ENCODE data around the gene HNRNPH1. TPM values are rescaled to one million over a fixed set of nuclear protein-coding genes. Genes with fewer than 3 reads are reported as not detected.
A peak's percentile ranks its signal among the peaks of the same experiment; 100 is the strongest.

Gene HNRNPH1
- total and polyA plus RNA-seq, 10 donors: 214 to 931 (median 693) TPM

DNA sequence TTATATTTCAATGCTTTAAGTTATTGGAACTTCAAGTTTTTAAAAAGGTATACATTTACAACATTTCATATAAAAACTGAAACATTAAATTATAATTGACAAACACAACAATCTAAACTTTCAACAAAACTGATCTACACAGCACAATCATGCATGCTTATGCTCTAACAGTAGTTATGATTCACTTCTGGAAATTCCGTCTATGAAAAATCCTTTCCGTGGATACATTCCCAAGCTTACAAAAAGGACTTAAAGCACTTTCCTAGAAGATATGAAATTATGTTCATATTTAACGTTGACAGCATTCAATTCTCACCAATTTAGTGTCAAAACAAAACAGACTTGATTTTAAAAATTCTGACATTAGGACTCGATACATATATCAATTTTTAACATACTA lies 3.7 kb downstream of the HNRNPH1 start:
- TF ChIP-seq POLR2AphosphoS5 (IDR thresholded peaks at IDR 0.05) (no peak), POLR2A (IDR thresholded peaks at IDR 0.05) (no peak)
- TF ChIP-seq, protein P1, sequence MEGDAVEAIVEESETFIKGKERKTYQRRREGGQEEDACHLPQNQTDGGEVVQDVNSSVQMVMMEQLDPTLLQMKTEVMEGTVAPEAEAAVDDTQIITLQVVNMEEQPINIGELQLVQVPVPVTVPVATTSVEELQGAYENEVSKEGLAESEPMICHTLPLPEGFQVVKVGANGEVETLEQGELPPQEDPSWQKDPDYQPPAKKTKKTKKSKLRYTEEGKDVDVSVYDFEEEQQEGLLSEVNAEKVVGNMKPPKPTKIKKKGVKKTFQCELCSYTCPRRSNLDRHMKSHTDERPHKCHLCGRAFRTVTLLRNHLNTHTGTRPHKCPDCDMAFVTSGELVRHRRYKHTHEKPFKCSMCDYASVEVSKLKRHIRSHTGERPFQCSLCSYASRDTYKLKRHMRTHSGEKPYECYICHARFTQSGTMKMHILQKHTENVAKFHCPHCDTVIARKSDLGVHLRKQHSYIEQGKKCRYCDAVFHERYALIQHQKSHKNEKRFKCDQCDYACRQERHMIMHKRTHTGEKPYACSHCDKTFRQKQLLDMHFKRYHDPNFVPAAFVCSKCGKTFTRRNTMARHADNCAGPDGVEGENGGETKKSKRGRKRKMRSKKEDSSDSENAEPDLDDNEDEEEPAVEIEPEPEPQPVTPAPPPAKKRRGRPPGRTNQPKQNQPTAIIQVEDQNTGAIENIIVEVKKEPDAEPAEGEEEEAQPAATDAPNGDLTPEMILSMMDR (IDR thresholded peaks at IDR 0.05 in 8 of 11, conservative IDR thresholded peaks at IDR 0.05 in 3 of 11): no peak
- H3K27ac ChIP-seq: peak overlapping the region in 5 of 8 donors; percentile 8 to 100 (median 99)
- H3K27me3 ChIP-seq (replicated peaks in 1 of 7): no peaks in the 10 kb centered on the region
- H3K4me3 ChIP-seq: peak overlapping the region; percentile 11 to 96 (median 81)
- peaks cover 12 to 78% (median 66%) of the 10 kb centered on the region in 6 donors for H3K36me3 ChIP-seq
- H3K4me1 ChIP-seq: peaks cover 64 to 87% (median 83%) of the 10 kb centered on the region in 6 donors
- WGBS, 5 donors: 19 to 39% (median 25%) methylated on average over 4 of the region's 4 CpGs
- no peaks in the 10 kb centered on the region for H3K9me3 ChIP-seq
- intact Hi-C loops (cut with DNase I; ENCODE audit: low total_unique reads): loop anchor here (5.0 to 10.0 kb wide), 2 partner anchors 65 to 78 kb away; partner anchors contain the start of genes CANX and RUFY1
- DNase-seq: no peak

DNA sequence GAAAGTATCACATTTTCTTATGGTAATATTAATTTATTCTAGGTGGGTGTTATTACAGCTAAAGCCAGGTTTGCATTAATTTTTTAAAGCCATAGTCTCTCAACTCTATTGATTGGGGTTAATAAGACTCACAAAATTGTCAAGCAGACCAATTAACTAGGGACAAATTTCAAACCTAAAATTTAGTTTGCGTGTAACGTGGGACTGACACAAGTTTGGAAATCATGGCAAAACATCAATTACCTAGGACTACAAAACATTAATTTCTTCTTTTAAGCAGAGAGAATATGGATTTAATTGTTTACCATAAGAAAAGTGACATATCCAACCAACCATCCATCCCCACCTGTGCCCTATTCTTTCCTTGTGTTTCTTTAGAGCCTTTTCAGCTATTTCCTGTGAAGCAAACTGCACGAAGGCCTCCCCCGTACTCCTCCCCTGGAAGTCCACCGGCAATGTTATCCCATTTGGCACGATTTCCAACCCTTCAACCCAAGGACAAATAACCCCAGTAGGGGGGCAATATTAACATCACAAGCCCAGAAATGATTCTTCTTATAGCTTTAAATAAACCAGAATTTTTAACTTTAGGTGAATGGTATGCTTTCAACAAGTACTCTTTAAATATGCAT lies 4.4 kb downstream of the HNRNPH1 start:
- H3K4me3 ChIP-seq: peak overlapping the region in 7 of 8 donors; percentile 18 to 96 (median 83)
- H3K36me3 ChIP-seq: peaks cover 12 to 85% (median 73%) of the 10 kb centered on the region in 6 donors
- peaks cover 56 to 86% (median 77%) of the 10 kb centered on the region in 6 donors for H3K4me1 ChIP-seq
- no peaks in the 10 kb centered on the region for H3K27me3 ChIP-seq (replicated peaks in 1 of 7)
- intact Hi-C loops (cut with DNase I; ENCODE audit: low total_unique reads): loop anchor here (10.0 kb wide), 1 partner anchor 64 kb away; the partner anchor contains the start of gene RUFY1
- TF ChIP-seq, protein P1 (IDR thresholded peaks at IDR 0.05 in 8 of 11, conservative IDR thresholded peaks at IDR 0.05 in 3 of 11): no peak
- no peak for TF ChIP-seq POLR2A (IDR thresholded peaks at IDR 0.05)
- no peak for TF ChIP-seq POLR2AphosphoS5 (IDR thresholded peaks at IDR 0.05)
- no peaks in the 10 kb centered on the region for H3K9me3 ChIP-seq
- no peak for DNase-seq
- peak overlapping the region in 4 of 8 donors; percentile 6 to 99 (median 18) for H3K27ac ChIP-seq
- WGBS, 5 donors: 22 to 33% (median 30%) methylated on average over 6 of the region's 6 CpGs

DNA sequence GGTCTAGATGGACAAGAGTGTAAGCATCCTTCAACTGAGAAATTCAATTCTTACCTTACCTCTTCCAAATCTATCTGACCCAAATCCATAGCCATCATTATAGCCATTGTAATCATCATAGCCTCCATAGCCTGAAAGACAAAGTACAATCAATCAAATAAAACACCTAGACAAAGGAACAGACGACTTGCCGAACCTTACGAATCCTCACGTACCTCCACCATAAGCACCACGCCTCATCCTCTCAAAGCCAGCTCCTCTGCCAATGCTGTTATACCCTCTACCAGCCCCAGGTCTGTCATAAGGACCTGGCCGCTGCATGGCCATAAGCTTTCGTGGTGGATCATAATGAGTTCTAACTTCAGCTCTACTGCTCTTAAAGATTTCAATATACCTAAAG lies 5.5 kb downstream of the HNRNPH1 start:
- H3K27ac ChIP-seq: peak overlapping the region in 1 of 8 donors; percentile 10
- H3K27me3 ChIP-seq (replicated peaks in 1 of 7): no peaks in the 10 kb centered on the region
- no peaks in the 10 kb centered on the region for H3K9me3 ChIP-seq
- 69 to 84% (median 79%) methylated on average over 7 of the region's 7 CpGs for WGBS, 5 donors
- H3K4me3 ChIP-seq: peak overlapping the region in 1 of 8 donors; percentile 96
- TF ChIP-seq, protein P1 (IDR thresholded peaks at IDR 0.05 in 8 of 11, conservative IDR thresholded peaks at IDR 0.05 in 3 of 11): no peak
- TF ChIP-seq POLR2A (IDR thresholded peaks at IDR 0.05) (no peak), POLR2AphosphoS5 (IDR thresholded peaks at IDR 0.05) (no peak)
- peaks cover 16 to 96% (median 84%) of the 10 kb centered on the region in 6 donors for H3K36me3 ChIP-seq
- DNase-seq: no peak
- peaks cover 56 to 96% (median 81%) of the 10 kb centered on the region in 6 donors for H3K4me1 ChIP-seq
- intact Hi-C loops (cut with DNase I; ENCODE audit: low total_unique reads): loop anchor here (10.0 kb wide), 1 partner anchor 63 kb away; the partner anchor contains the start of gene RUFY1

DNA sequence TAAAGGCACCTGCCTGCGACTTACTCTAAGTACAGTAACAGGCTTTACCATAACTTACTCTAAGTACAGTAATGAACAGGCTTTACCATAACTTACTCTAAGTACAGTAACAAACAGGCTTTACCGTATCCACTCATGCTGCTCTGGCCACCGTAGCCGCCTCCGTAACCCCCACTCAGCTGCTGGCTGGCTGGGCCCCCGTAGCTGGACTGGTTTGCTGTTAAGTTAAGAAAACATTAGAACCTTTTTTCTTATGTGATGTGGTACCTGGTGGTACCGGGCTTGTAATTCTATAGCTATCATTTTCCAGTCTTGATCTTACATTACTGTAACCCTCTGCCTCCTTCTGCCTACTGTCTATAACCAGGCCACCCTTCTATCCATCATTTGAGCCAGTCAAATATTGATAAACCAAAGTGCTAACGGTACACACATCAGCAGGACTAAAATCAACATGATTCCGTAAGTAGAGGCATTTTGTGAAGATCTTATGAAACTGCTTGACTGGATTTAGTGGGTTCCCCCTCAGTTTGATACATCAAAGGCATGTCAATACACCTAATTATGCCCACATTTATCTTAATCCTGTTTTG lies 7.4 kb downstream of the HNRNPH1 start:
- Histone ChIP-seq H3K4me1 (peaks cover 46 to 95% (median 73%) of the 10 kb centered on the region in 6 donors), H3K36me3 (peaks cover 16 to 100% (median 91%) of the 10 kb centered on the region in 6 donors), H3K27me3 (replicated peaks in 1 of 7) (no peaks in the 10 kb centered on the region), H3K27ac (peak overlapping the region in 2 of 8 donors; percentile 18 to 28), H3K4me3 (no peak overlapping the region), H3K9me3 (no peaks in the 10 kb centered on the region)
- intact Hi-C loops (cut with DNase I; ENCODE audit: low total_unique reads): loop anchor here (10.0 kb wide), 1 partner anchor 61 kb away; the partner anchor contains the start of gene RUFY1
- 81 to 94% (median 88%) methylated on average over 9 of the region's 9 CpGs for WGBS, 5 donors
- no peak for TF ChIP-seq POLR2A (IDR thresholded peaks at IDR 0.05)
- peak in 2 of 3 donors; percentile 33 to 40 for TF ChIP-seq POLR2AphosphoS5 (IDR thresholded peaks at IDR 0.05)
- DNase-seq: peak; percentile 40

Measured in spleen (tissue), 11 donors.